ENCODE measurements around the gene PRELID2. TPM values are rescaled to one million over a fixed set of nuclear protein-coding genes. Genes with fewer than 3 reads are reported as not detected.

Gene PRELID2
- total RNA-seq, 5 donors from 2014 or later (not counting 1 experiment from before 2014, with no cell fraction given): 0.23 to 1.9 (median 0.69) TPM

- Histone ChIP-seq H3K27me3 (replicated peaks in 1 of 2; ENCODE audit: control insufficient read depth in 2 of 2, extremely low read depth in 1 of 2, insufficient read depth in 2 of 2, low read length in 1 of 2) (no peaks in the 10 kb centered on the region), H3K36me3 (ENCODE audit: control insufficient read depth in 2 of 2, extremely low read depth in 1 of 2, insufficient read depth in 1 of 2, low read length in 1 of 2) (no peaks in the 10 kb centered on the region), H3K4me3 (ENCODE audit: control insufficient read depth in 1 of 2, extremely low read depth in 1 of 2, low read length in 1 of 2) (no peak overlapping the region), H3K9me3 (no peaks in the 10 kb centered on the region), H3K4me1 (ENCODE audit: control insufficient read depth in 1 of 2, extremely low read depth in 1 of 2, insufficient read depth in 2 of 2, low read length in 2 of 2) (no peaks in the 10 kb centered on the region), H3K27ac (ENCODE audit: low read length) (no peak overlapping the region)
- ChIA-PET POLR2A (no interaction called here), CTCF (interaction anchor here in 1 of 2 donors (0.5 kb wide), 1 partner anchor 1344 kb away, joined by 7 read pairs; no protein-coding TSS in a partner anchor)
- H3K27ac Mint-ChIP-seq: no peak overlapping the region
- 100% methylated on average over 1 of the region's 2 CpGs for WGBS (ENCODE audit: insufficient coverage)
- no peaks in the 10 kb centered on the region for H3K27me3 Mint-ChIP-seq
- H3K4me3 Mint-ChIP-seq: no peak overlapping the region
- no peaks in the 10 kb centered on the region for H3K9me3 Mint-ChIP-seq
- DNase-seq (no peak), ATAC-seq (replicated peaks in 1 of 4) (no peak)
- no peaks in the 10 kb centered on the region for H3K36me3 Mint-ChIP-seq
- H3K4me1 Mint-ChIP-seq: no peaks in the 10 kb centered on the region
Measured at GRCh38 chr5:145780982-145781381, 54.2 kb downstream of the PRELID2 start.

- Histone ChIP-seq H3K27ac (ENCODE audit: low read length) (no peak overlapping the region), H3K4me1 (ENCODE audit: control insufficient read depth in 1 of 2, extremely low read depth in 1 of 2, insufficient read depth in 2 of 2, low read length in 2 of 2) (no peaks in the 10 kb centered on the region), H3K9me3 (no peaks in the 10 kb centered on the region), H3K36me3 (ENCODE audit: control insufficient read depth in 2 of 2, extremely low read depth in 1 of 2, insufficient read depth in 1 of 2, low read length in 1 of 2) (no peaks in the 10 kb centered on the region), H3K27me3 (replicated peaks in 1 of 2; ENCODE audit: control insufficient read depth in 2 of 2, extremely low read depth in 1 of 2, insufficient read depth in 2 of 2, low read length in 1 of 2) (no peaks in the 10 kb centered on the region), H3K4me3 (ENCODE audit: control insufficient read depth in 1 of 2, extremely low read depth in 1 of 2, low read length in 1 of 2) (no peak overlapping the region)
- ChIA-PET CTCF (no interaction called here), POLR2A (no interaction called here)
- no peak for DNase-seq
- ATAC-seq (replicated peaks in 1 of 4): no peak
- Mint-ChIP-seq H3K9me3 (no peaks in the 10 kb centered on the region), H3K4me1 (no peaks in the 10 kb centered on the region), H3K4me3 (no peak overlapping the region), H3K27ac (no peak overlapping the region), H3K36me3 (no peaks in the 10 kb centered on the region), H3K27me3 (no peaks in the 10 kb centered on the region)
- WGBS (ENCODE audit: insufficient coverage): 91% methylated on average over 12 of the region's 12 CpGs
Measured at GRCh38 chr5:145778144-145778900, 56.8 kb downstream of the PRELID2 start.

GRCh38 chr5:145777445-145778063, 57.6 kb downstream of the PRELID2 start:
- Mint-ChIP-seq H3K27me3 (no peaks in the 10 kb centered on the region), H3K27ac (no peak overlapping the region), H3K9me3 (no peaks in the 10 kb centered on the region), H3K4me1 (no peaks in the 10 kb centered on the region), H3K36me3 (no peaks in the 10 kb centered on the region), H3K4me3 (no peak overlapping the region)
- ChIA-PET POLR2A (no interaction called here), CTCF (no interaction called here)
- WGBS (ENCODE audit: insufficient coverage): 80% methylated on average over 8 of the region's 11 CpGs
- Histone ChIP-seq H3K36me3 (ENCODE audit: control insufficient read depth in 2 of 2, extremely low read depth in 1 of 2, insufficient read depth in 1 of 2, low read length in 1 of 2) (no peaks in the 10 kb centered on the region), H3K27ac (ENCODE audit: low read length) (no peak overlapping the region), H3K27me3 (replicated peaks in 1 of 2; ENCODE audit: control insufficient read depth in 2 of 2, extremely low read depth in 1 of 2, insufficient read depth in 2 of 2, low read length in 1 of 2) (no peaks in the 10 kb centered on the region), H3K4me1 (ENCODE audit: control insufficient read depth in 1 of 2, extremely low read depth in 1 of 2, insufficient read depth in 2 of 2, low read length in 2 of 2) (no peaks in the 10 kb centered on the region), H3K4me3 (ENCODE audit: control insufficient read depth in 1 of 2, extremely low read depth in 1 of 2, low read length in 1 of 2) (no peak overlapping the region), H3K9me3 (no peaks in the 10 kb centered on the region)
- DNase-seq (no peak), ATAC-seq (replicated peaks in 1 of 4) (no peak)

GRCh38 chr5:145776886-145777285, 58.3 kb downstream of the PRELID2 start:
- POLR2A ChIA-PET: no interaction called here
- Mint-ChIP-seq H3K27me3 (no peaks in the 10 kb centered on the region), H3K4me3 (no peak overlapping the region), H3K9me3 (no peaks in the 10 kb centered on the region), H3K27ac (no peak overlapping the region), H3K4me1 (no peaks in the 10 kb centered on the region), H3K36me3 (no peaks in the 10 kb centered on the region)
- H3K4me1 ChIP-seq (ENCODE audit: control insufficient read depth in 1 of 2, extremely low read depth in 1 of 2, insufficient read depth in 2 of 2, low read length in 2 of 2): no peaks in the 10 kb centered on the region
- DNase-seq (no peak), ATAC-seq (replicated peaks in 1 of 4) (no peak)
- no peaks in the 10 kb centered on the region for H3K9me3 ChIP-seq
- WGBS (ENCODE audit: insufficient coverage): 63% methylated on average over 1 of the region's 2 CpGs
- CTCF ChIA-PET: no interaction called here
- no peaks in the 10 kb centered on the region for H3K27me3 ChIP-seq (replicated peaks in 1 of 2; ENCODE audit: control insufficient read depth in 2 of 2, extremely low read depth in 1 of 2, insufficient read depth in 2 of 2, low read length in 1 of 2)
- no peaks in the 10 kb centered on the region for H3K36me3 ChIP-seq (ENCODE audit: control insufficient read depth in 2 of 2, extremely low read depth in 1 of 2, insufficient read depth in 1 of 2, low read length in 1 of 2)
- no peak overlapping the region for H3K4me3 ChIP-seq (ENCODE audit: control insufficient read depth in 1 of 2, extremely low read depth in 1 of 2, low read length in 1 of 2)
- no peak overlapping the region for H3K27ac ChIP-seq (ENCODE audit: low read length)

- H3K27me3 Mint-ChIP-seq: no peaks in the 10 kb centered on the region
Measured at GRCh38 chr5:145775893-145776444, 59.2 kb downstream of the PRELID2 start.

GRCh38 chr5:145775411-145775810, 59.7 kb downstream of the PRELID2 start:
- Mint-ChIP-seq H3K27me3 (no peaks in the 10 kb centered on the region), H3K4me3 (no peak overlapping the region), H3K4me1 (no peaks in the 10 kb centered on the region), H3K9me3 (no peaks in the 10 kb centered on the region), H3K27ac (no peak overlapping the region), H3K36me3 (no peaks in the 10 kb centered on the region)
- CTCF ChIA-PET: no interaction called here
- ATAC-seq (replicated peaks in 1 of 4): no peak
- Histone ChIP-seq H3K36me3 (ENCODE audit: control insufficient read depth in 2 of 2, extremely low read depth in 1 of 2, insufficient read depth in 1 of 2, low read length in 1 of 2) (no peaks in the 10 kb centered on the region), H3K9me3 (no peaks in the 10 kb centered on the region), H3K27ac (ENCODE audit: low read length) (no peak overlapping the region), H3K27me3 (replicated peaks in 1 of 2; ENCODE audit: control insufficient read depth in 2 of 2, extremely low read depth in 1 of 2, insufficient read depth in 2 of 2, low read length in 1 of 2) (no peaks in the 10 kb centered on the region), H3K4me1 (ENCODE audit: control insufficient read depth in 1 of 2, extremely low read depth in 1 of 2, insufficient read depth in 2 of 2, low read length in 2 of 2) (no peaks in the 10 kb centered on the region), H3K4me3 (ENCODE audit: control insufficient read depth in 1 of 2, extremely low read depth in 1 of 2, low read length in 1 of 2) (no peak overlapping the region)
- POLR2A ChIA-PET: no interaction called here
- no CpG with 5 or more reads among the region's 1 CpG for WGBS (ENCODE audit: insufficient coverage)
- DNase-seq: no peak

More at GRCh38 chr5:145775893-145776444, 59.2 kb downstream of the PRELID2 start:
- Histone ChIP-seq H3K4me3 (ENCODE audit: control insufficient read depth in 1 of 2, extremely low read depth in 1 of 2, low read length in 1 of 2) (no peak overlapping the region), H3K36me3 (ENCODE audit: control insufficient read depth in 2 of 2, extremely low read depth in 1 of 2, insufficient read depth in 1 of 2, low read length in 1 of 2) (no peaks in the 10 kb centered on the region), H3K4me1 (ENCODE audit: control insufficient read depth in 1 of 2, extremely low read depth in 1 of 2, insufficient read depth in 2 of 2, low read length in 2 of 2) (no peaks in the 10 kb centered on the region), H3K27me3 (replicated peaks in 1 of 2; ENCODE audit: control insufficient read depth in 2 of 2, extremely low read depth in 1 of 2, insufficient read depth in 2 of 2, low read length in 1 of 2) (no peaks in the 10 kb centered on the region), H3K27ac (ENCODE audit: low read length) (no peak overlapping the region), H3K9me3 (no peaks in the 10 kb centered on the region)
- CTCF ChIA-PET: interaction anchor here in 1 of 2 donors (0.6 kb wide), 1 partner anchor 38 kb away, joined by 3 read pairs; no protein-coding TSS in a partner anchor
- DNase-seq (no peak), ATAC-seq (replicated peaks in 1 of 4) (no peak)
- Mint-ChIP-seq H3K9me3 (no peaks in the 10 kb centered on the region), H3K36me3 (no peaks in the 10 kb centered on the region), H3K4me1 (no peaks in the 10 kb centered on the region), H3K27ac (no peak overlapping the region), H3K4me3 (no peak overlapping the region)
- WGBS (ENCODE audit: insufficient coverage): 71% methylated on average over 1 of the region's 2 CpGs
- POLR2A ChIA-PET: no interaction called here
